Neural cell (in vitro differentiated cells): ENCODE results near the gene FOXJ2. TPM values are rescaled to one million over a fixed set of nuclear protein-coding genes. Genes with fewer than 3 reads are reported as not detected.
"Not testable (repeated sequence)": the region's sequence is repeated elsewhere in the genome, so short reads cannot be mapped to it uniquely, and the experiment has no call there.

ENCODE experiments used
- H2AFZ ChIP-seq: fragments of 200-600, 300-800 bp; sonication (generic), shearing (Covaris generic); 2 replicates; pipeline ENCODE4 v1.6.0; 2014; ENCODE audit warnings: low read depth, mild to moderate bottlenecking, antibody characterized with exemption, low read length, moderate library complexity
- H3F3A ChIP-seq: fragments of 200-600 bp; shearing (Covaris generic); 2 replicates; pipeline ENCODE4 v1.6.1; 2016; ENCODE audit warnings: mild to moderate bottlenecking, moderate library complexity, mixed read lengths, antibody characterized with exemption, low read length; ENCODE audit not compliant: insufficient read depth, poor library complexity, severe bottlenecking
- H3K27ac ChIP-seq: fragments of 200-600, 300-800 bp; sonication (generic), shearing (Covaris generic); 2 replicates; pipeline ENCODE4 v1.5.1; 2014; ENCODE audit warnings: mild to moderate bottlenecking, low read length, moderate library complexity
- H3K27me3 ChIP-seq: fragments of 300-800, 200-600 bp; sonication (generic), shearing (Covaris generic); 2 replicates; pipeline ENCODE4 v1.6.0; 2014; ENCODE audit warnings: mild to moderate bottlenecking, low read depth, low read length, moderate library complexity; ENCODE audit not compliant: insufficient read depth
- H3K36me3 ChIP-seq: fragments of 300-800, 200-600 bp; sonication (generic), shearing (Covaris generic); 2 replicates; pipeline ENCODE4 v1.5.1; 2014; ENCODE audit warnings: mild to moderate bottlenecking, antibody characterized with exemption, low read length, moderate library complexity; ENCODE audit not compliant: insufficient read depth
- H3K4me2 ChIP-seq: fragments of 300-800, 200-600 bp; sonication (generic), shearing (Covaris generic); 2 replicates; pipeline ENCODE4 v1.6.0; 2014; ENCODE audit warnings: mild to moderate bottlenecking, low read length
- H3K4me3 ChIP-seq: fragments of 300-800, 200-600 bp; sonication (generic), shearing (Covaris generic); 2 replicates; pipeline ENCODE4 v1.5.1; 2014; ENCODE audit warnings: mild to moderate bottlenecking, low read length, moderate library complexity
- H3K79me2 ChIP-seq: fragments of 200-600 bp; shearing (Covaris generic); replicated peaks from 2 replicates; pipeline ENCODE4 v1.6.0; 2014; ENCODE audit warnings: mild to moderate bottlenecking, low read length, moderate library complexity; ENCODE audit not compliant: insufficient read depth
- H3K9ac ChIP-seq: fragments of 300-800, 200-600 bp; sonication (generic), shearing (Covaris generic); 2 replicates; pipeline ENCODE4 v1.6.1; 2016; ENCODE audit warnings: mild to moderate bottlenecking, low read length, mixed read lengths
- H3K9me2 ChIP-seq: fragments of 200-600 bp; shearing (Covaris generic); 2 replicates; pipeline ENCODE4 v1.6.1; 2016; ENCODE audit warnings: mild to moderate bottlenecking, low read length, mixed read lengths; ENCODE audit not compliant: insufficient read depth
- H3K9me3 ChIP-seq: fragments of 200-600, 300-800 bp; sonication (generic), shearing (Covaris generic); 2 replicates; pipeline ENCODE4 v1.6.1; 2016; ENCODE audit warnings: mild to moderate bottlenecking, mixed run types, low read length, moderate library complexity, mixed read lengths
- H4K20me1 ChIP-seq: fragments of 200-600 bp; shearing (Covaris generic); 2 replicates; pipeline ENCODE4 v1.6.1; 2016; ENCODE audit warnings: mild to moderate bottlenecking, mixed run types; ENCODE audit not compliant: insufficient read depth
- CTCF ChIP-seq: fragments of 450-650 bp; IDR thresholded peaks from 2 replicates; pipeline ENCODE4 v1.5.1; 2014; ENCODE audit warnings: antibody characterized with exemption, mild to moderate bottlenecking, moderate library complexity; ENCODE audit not compliant: poor library complexity, severe bottlenecking
- EP300 ChIP-seq: fragments of 450-650 bp; conservative IDR thresholded peaks from 2 replicates; pipeline ENCODE4 v1.6.1; 2014; ENCODE audit warnings: antibody characterized with exemption, mild to moderate bottlenecking, moderate library complexity; ENCODE audit not compliant: poor library complexity, severe bottlenecking
- EZH2 ChIP-seq: fragments of 200-600, 300-800 bp; shearing (Covaris generic), sonication (generic); IDR thresholded peaks from 2 replicates; pipeline ENCODE4 v1.6.1; 2014; ENCODE audit warnings: antibody characterized with exemption, low read length, borderline replicate concordance, mild to moderate bottlenecking; ENCODE audit not compliant: insufficient read depth, poor library complexity, severe bottlenecking
- MXI1 ChIP-seq: fragments of 450-650 bp; conservative IDR thresholded peaks from 2 replicates; pipeline ENCODE4 v1.6.1; 2014; ENCODE audit warnings: antibody characterized with exemption, mild to moderate bottlenecking; ENCODE audit not compliant: poor library complexity, severe bottlenecking
- POLR2AphosphoS5 ChIP-seq: IDR thresholded peaks from 2 replicates; pipeline ENCODE4 v1.6.1; 2012
- RAD21 ChIP-seq: fragments of 450-650 bp; conservative IDR thresholded peaks from 2 replicates; pipeline ENCODE4 v1.6.1; 2014; ENCODE audit warnings: antibody characterized with exemption, mild to moderate bottlenecking, moderate library complexity
- SMC3 ChIP-seq: fragments of 450-650 bp; conservative IDR thresholded peaks from 2 replicates; pipeline ENCODE4 v1.6.1; 2014; ENCODE audit warnings: antibody characterized with exemption, mild to moderate bottlenecking, moderate library complexity; ENCODE audit not compliant: poor library complexity
- TAF1 ChIP-seq: IDR thresholded peaks from 2 replicates; pipeline ENCODE4 v1.6.1; 2012; ENCODE audit warnings: low read depth
- polyA minus RNA-seq: library from RNA; depleted of rRNA, polyadenylated mRNA; stranded (reverse); fragments of >200 nt; gene quantifications from 2 replicates; pipeline ENCODE4 v1.2.3, GENCODE V29; 2014
- polyA plus RNA-seq: library from polyadenylated mRNA; depleted of rRNA; stranded (reverse); fragments of >200 nt; gene quantifications from 2 replicates; pipeline ENCODE4 v1.2.3, GENCODE V29; 2014
- TF ChIP-seq, protein P1 (sequence below): IDR thresholded peaks from 2 replicates; pipeline ENCODE4 v1.6.1; 2012; ENCODE audit warnings: borderline replicate concordance

Gene FOXJ2
- 5.8 and 6.4 TPM in 2 replicates for polyA plus RNA-seq
- 6.1 and 8.0 TPM in 2 replicates for polyA minus RNA-seq

- Histone ChIP-seq H3K9me3 (no peaks in the 10 kb centered on the region), H3K4me2 (peak within 1 kb of the TSS; percentile 73), H3K27ac (peak within 1 kb of the TSS; percentile 68), H4K20me1 (no peaks in the 10 kb centered on the region), H3K79me2 (peaks cover 8% of the 10 kb centered on the region), H3K36me3 (no peaks in the 10 kb centered on the region), H2AFZ (peak within 1 kb of the TSS; percentile 84), H3K9ac (peak within 1 kb of the TSS; percentile 93), H3K4me3 (peak within 1 kb of the TSS; percentile 94), H3F3A (peaks cover 5% of the 10 kb centered on the region), H3K9me2 (no peaks in the 10 kb centered on the region), H3K27me3 (no peaks in the 10 kb centered on the region)
- TF ChIP-seq, protein P1, sequence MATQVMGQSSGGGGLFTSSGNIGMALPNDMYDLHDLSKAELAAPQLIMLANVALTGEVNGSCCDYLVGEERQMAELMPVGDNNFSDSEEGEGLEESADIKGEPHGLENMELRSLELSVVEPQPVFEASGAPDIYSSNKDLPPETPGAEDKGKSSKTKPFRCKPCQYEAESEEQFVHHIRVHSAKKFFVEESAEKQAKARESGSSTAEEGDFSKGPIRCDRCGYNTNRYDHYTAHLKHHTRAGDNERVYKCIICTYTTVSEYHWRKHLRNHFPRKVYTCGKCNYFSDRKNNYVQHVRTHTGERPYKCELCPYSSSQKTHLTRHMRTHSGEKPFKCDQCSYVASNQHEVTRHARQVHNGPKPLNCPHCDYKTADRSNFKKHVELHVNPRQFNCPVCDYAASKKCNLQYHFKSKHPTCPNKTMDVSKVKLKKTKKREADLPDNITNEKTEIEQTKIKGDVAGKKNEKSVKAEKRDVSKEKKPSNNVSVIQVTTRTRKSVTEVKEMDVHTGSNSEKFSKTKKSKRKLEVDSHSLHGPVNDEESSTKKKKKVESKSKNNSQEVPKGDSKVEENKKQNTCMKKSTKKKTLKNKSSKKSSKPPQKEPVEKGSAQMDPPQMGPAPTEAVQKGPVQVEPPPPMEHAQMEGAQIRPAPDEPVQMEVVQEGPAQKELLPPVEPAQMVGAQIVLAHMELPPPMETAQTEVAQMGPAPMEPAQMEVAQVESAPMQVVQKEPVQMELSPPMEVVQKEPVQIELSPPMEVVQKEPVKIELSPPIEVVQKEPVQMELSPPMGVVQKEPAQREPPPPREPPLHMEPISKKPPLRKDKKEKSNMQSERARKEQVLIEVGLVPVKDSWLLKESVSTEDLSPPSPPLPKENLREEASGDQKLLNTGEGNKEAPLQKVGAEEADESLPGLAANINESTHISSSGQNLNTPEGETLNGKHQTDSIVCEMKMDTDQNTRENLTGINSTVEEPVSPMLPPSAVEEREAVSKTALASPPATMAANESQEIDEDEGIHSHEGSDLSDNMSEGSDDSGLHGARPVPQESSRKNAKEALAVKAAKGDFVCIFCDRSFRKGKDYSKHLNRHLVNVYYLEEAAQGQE, result peak; percentile 35
- peak; percentile 27 for TF ChIP-seq SMC3
- TF ChIP-seq CTCF, result peak; percentile 63
- peak; percentile 10 for TF ChIP-seq EP300
- peak; percentile 32 for TF ChIP-seq RAD21
- TF ChIP-seq EZH2, result no peak
- TF ChIP-seq MXI1, result peak; percentile 43
- TF ChIP-seq TAF1, result no peak
- peak; percentile 67 for TF ChIP-seq POLR2AphosphoS5
Measured at GRCh38 chr12:8032242-8033152, at the start of gene FOXJ2. FOXJ2 (plus strand) TSS chr12:8032716; CDS start chr12:8039833, 7,117 bp downstream.

GRCh38 chr12:7983019-7983418 lies 49.5 kb upstream of the FOXJ2 start:
- not testable (repeated sequence) for H4K20me1 ChIP-seq, H3K27me3 ChIP-seq, H2AFZ ChIP-seq, H3K27ac ChIP-seq, H3K9me2 ChIP-seq, H3K4me2 ChIP-seq, H3K9me3 ChIP-seq, H3K79me2 ChIP-seq, H3K4me3 ChIP-seq, H3K9ac ChIP-seq, H3K36me3 ChIP-seq, H3F3A ChIP-seq

DNA sequence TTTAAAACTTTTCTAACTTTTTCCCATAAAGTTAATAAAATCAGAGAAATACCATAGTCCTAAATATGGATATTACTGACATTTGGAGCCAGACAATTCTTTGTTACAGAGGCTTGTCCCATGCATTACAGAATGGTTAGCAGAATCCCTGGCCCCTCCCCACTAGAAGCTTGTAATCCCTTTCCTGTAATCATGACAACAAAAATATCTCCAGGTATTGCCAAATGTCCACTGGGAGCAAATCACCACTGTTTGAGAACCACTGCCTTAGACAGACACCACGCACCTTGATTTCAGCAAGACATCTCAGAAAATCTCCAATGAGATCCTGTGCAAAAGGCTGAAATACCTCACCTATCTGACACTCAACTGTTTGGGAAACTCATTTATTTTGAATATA lies 49.1 kb upstream of the FOXJ2 start:
- H3K27me3 ChIP-seq, H3F3A ChIP-seq, H2AFZ ChIP-seq, H3K9me2 ChIP-seq, H4K20me1 ChIP-seq, H3K4me3 ChIP-seq, H3K9me3 ChIP-seq, H3K36me3 ChIP-seq, H3K4me2 ChIP-seq, H3K27ac ChIP-seq, H3K79me2 ChIP-seq, H3K9ac ChIP-seq: not testable (repeated sequence)
